ENCODE data around the gene NHEJ1. TPM values are rescaled to one million over a fixed set of nuclear protein-coding genes. Genes with fewer than 3 reads are reported as not detected.

Gene NHEJ1
- total RNA-seq, 6 donors from 2014 or later: 7.9 to 26.2 (median 14.3) TPM

DNA sequence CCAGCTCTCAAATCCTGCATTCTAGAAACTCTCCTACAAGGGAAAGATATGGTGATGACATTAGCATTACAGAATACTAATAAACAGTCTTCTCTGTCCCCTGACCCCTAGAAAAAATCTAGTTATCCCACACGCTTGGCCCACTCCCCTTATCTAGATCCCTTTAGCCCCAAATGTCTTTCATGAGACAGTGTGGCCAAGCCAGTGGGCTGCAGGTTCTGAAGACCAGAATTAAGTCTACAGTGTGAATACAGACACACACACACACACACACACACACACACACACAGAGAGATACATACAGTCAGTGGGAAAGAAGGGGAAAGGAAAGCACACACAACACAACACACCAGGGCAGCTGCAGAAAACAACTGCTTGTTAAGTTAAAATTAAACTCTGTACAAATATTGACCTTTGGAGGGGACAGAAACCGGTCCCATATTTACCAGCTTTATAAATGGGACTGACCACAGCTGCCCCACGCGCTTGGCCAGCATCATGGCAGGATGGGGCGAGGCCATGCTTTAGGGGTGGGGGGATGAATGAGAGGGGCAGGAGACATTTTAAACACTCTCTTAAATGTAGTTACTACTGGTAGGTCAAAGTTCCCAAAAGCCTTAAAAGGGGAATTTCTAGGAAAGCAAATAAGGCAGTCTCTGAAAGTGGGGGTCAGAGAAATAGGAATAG is 49.1 kb downstream of the NHEJ1 start:
- H3K27me3 ChIP-seq: no peaks in the 10 kb centered on the region
- ATAC-seq (ENCODE audit: low FRiP score in 2 of 2) (no peak), DNase-seq (no peak)
- 65 to 71% methylated on average over 5 of the region's 5 CpGs for WGBS, 2 donors
- H3K27ac ChIP-seq: no peak overlapping the region
- peaks cover 20 to 38% (median 34%) of the 10 kb centered on the region in 4 donors for H3K4me1 ChIP-seq
- H3K36me3 ChIP-seq: no peaks in the 10 kb centered on the region
- TF ChIP-seq POLR2AphosphoS5 (IDR thresholded peaks at IDR 0.05) (no peak), POLR2A (IDR thresholded peaks at IDR 0.05) (no peak), EP300 (IDR thresholded peaks at IDR 0.05) (no peak)
- TF ChIP-seq, protein P1, sequence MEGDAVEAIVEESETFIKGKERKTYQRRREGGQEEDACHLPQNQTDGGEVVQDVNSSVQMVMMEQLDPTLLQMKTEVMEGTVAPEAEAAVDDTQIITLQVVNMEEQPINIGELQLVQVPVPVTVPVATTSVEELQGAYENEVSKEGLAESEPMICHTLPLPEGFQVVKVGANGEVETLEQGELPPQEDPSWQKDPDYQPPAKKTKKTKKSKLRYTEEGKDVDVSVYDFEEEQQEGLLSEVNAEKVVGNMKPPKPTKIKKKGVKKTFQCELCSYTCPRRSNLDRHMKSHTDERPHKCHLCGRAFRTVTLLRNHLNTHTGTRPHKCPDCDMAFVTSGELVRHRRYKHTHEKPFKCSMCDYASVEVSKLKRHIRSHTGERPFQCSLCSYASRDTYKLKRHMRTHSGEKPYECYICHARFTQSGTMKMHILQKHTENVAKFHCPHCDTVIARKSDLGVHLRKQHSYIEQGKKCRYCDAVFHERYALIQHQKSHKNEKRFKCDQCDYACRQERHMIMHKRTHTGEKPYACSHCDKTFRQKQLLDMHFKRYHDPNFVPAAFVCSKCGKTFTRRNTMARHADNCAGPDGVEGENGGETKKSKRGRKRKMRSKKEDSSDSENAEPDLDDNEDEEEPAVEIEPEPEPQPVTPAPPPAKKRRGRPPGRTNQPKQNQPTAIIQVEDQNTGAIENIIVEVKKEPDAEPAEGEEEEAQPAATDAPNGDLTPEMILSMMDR (IDR thresholded peaks at IDR 0.05): no peak
- H3K9me3 ChIP-seq: no peaks in the 10 kb centered on the region
- H3K4me3 ChIP-seq: no peak overlapping the region

DNA sequence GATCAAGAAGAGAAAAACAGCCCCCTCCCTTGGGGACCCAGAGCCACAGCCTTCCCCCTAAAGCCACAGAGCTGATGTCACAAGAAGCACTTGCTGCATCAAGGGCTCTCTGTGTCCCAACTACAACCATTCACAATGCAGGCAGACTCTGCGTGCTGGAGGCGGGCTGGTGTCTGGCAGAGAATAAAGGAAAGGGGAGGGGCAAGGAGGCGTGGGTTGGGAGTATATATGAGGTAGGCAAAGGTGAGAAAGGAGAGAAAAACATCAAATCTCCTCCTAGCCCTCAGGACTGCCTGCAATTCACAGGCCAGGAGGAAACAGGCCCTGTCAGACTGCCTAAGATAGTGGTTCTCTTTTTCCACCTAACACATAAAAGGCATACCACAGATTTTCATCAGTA is 51.1 kb downstream of the NHEJ1 start:
- DNase-seq (peak in 1 of 2 donors; percentile 85), ATAC-seq (ENCODE audit: low FRiP score in 2 of 2) (peak in 1 of 2 donors; percentile 78)
- no peaks in the 10 kb centered on the region for H3K36me3 ChIP-seq
- H3K4me1 ChIP-seq: peaks cover 17 to 35% (median 30%) of the 10 kb centered on the region in 4 donors
- H3K9me3 ChIP-seq: no peaks in the 10 kb centered on the region
- H3K4me3 ChIP-seq: no peak overlapping the region
- 27 to 47% methylated on average over 3 of the region's 3 CpGs for WGBS, 2 donors
- H3K27me3 ChIP-seq: no peaks in the 10 kb centered on the region
- peak in 1 of 2 donors; percentile 14 for TF ChIP-seq POLR2AphosphoS5 (IDR thresholded peaks at IDR 0.05)
- TF ChIP-seq, protein P1 (IDR thresholded peaks at IDR 0.05): no peak
- peak overlapping the region in 2 of 4 donors; percentile 54 to 58 for H3K27ac ChIP-seq

DNA sequence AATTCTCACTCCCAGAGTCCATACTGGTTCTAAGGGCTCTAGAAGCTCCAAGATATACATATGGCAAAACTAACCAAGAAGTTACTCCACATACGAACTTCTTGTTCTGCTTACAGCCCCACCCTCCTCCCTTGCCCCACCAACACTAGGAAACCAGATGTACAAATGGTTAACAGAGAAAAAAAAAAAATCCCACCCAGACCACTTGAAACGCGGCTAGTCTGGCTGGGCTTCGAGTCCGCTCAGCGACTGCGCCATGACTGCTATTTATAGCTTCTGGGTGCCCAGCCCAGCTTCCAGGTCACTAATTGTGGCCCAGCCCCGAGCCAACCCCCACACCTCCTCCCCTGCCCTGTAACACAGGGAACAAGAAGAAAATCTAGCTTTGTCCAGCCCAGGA is 52.9 kb downstream of the NHEJ1 start:
- Histone ChIP-seq H3K9me3 (no peaks in the 10 kb centered on the region), H3K27me3 (no peaks in the 10 kb centered on the region), H3K27ac (peak overlapping the region in 2 of 4 donors; percentile 12 to 54), H3K4me1 (peaks cover 17 to 35% (median 30%) of the 10 kb centered on the region in 4 donors), H3K4me3 (no peak overlapping the region), H3K36me3 (no peaks in the 10 kb centered on the region)
- peak in 1 of 2 donors; percentile 58 for DNase-seq
- TF ChIP-seq, protein P1 (IDR thresholded peaks at IDR 0.05): no peak
- no peak for TF ChIP-seq POLR2AphosphoS5 (IDR thresholded peaks at IDR 0.05)
- ATAC-seq (ENCODE audit: low FRiP score in 2 of 2): no peak
- WGBS, 2 donors: 15 to 28% methylated on average over 8 of the region's 8 CpGs

DNA sequence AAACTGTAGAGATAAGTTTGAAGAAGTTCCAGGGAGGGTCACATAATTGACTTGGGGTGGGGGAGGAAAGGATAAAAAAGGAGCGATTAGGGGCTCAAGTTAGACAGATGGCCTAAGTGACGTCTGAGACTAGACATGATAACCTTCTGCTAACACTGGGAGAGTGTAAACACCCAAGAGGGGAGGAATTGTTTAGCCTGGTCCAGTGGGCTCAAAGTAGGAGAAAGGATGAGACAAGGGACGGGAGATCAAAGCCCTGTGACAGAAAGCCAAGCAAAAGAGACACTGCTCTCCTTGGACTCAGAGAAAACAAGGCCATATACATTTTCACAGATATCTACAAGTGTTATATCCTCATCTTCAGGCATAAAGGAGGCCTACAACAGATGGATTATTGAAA is 54.4 kb downstream of the NHEJ1 start:
- WGBS, 2 donors: 91 to 94% methylated on average over 3 of the region's 3 CpGs
- Histone ChIP-seq H3K4me1 (peaks cover 17 to 30% (median 28%) of the 10 kb centered on the region in 4 donors), H3K36me3 (no peaks in the 10 kb centered on the region), H3K27me3 (no peaks in the 10 kb centered on the region), H3K9me3 (no peaks in the 10 kb centered on the region), H3K27ac (no peak overlapping the region), H3K4me3 (no peak overlapping the region)
- ATAC-seq (ENCODE audit: low FRiP score in 2 of 2) (no peak), DNase-seq (no peak)
- TF ChIP-seq, protein P1 (IDR thresholded peaks at IDR 0.05): no peak
- no peak for TF ChIP-seq POLR2AphosphoS5 (IDR thresholded peaks at IDR 0.05)
- no peak for TF ChIP-seq EP300 (IDR thresholded peaks at IDR 0.05)
- no peak for TF ChIP-seq POLR2A (IDR thresholded peaks at IDR 0.05)
